GM18909 (cell line): ENCODE results near the gene NARS2.

Experiments
- ATAC-seq: cut with Tn5 transposase; IDR thresholded peaks from one replicate; pipeline ENCODE4 v1.9.1; 2021; ENCODE audit warnings: mild to moderate bottlenecking; ENCODE audit not compliant: unreplicated experiment, poor library complexity

The NARS2 gene

GRCh38 chr11:78451371-78452150 lies 123.1 kb downstream of the NARS2 start:
- ATAC-seq: no peak

- no peak for ATAC-seq
These were observed 123.8 kb downstream of the NARS2 start for GRCh38 chr11:78450866-78451265.

GRCh38 chr11:78449866-78450265 lies 124.8 kb downstream of the NARS2 start:
- ATAC-seq: no peak

GRCh38 chr11:78446210-78446609 lies 128.5 kb downstream of the NARS2 start:
- no peak for ATAC-seq

- ATAC-seq: no peak
These were observed 129.9 kb downstream of the NARS2 start for GRCh38 chr11:78444726-78445125.

GRCh38 chr11:78441956-78442355 lies 132.7 kb downstream of the NARS2 start:
- no peak for ATAC-seq

- peak; percentile 88 for ATAC-seq
These were observed 136.2 kb downstream of the NARS2 start for GRCh38 chr11:78438298-78438975.

- no peak for ATAC-seq
These were observed 141.7 kb downstream of the NARS2 start for GRCh38 chr11:78432956-78433355.

GRCh38 chr11:78432058-78432515 lies 142.6 kb downstream of the NARS2 start:
- ATAC-seq: no peak

GRCh38 chr11:78429660-78430059 lies 145.0 kb downstream of the NARS2 start:
- ATAC-seq: no peak

- no peak for ATAC-seq
These were observed 145.5 kb downstream of the NARS2 start for GRCh38 chr11:78429209-78429608.

- no peak for ATAC-seq
These were observed 145.9 kb downstream of the NARS2 start for GRCh38 chr11:78428773-78429172.

GRCh38 chr11:78428266-78428636 lies 146.4 kb downstream of the NARS2 start:
- no peak for ATAC-seq

GRCh38 chr11:78427615-78428265 lies 146.9 kb downstream of the NARS2 start:
- ATAC-seq: peak; percentile 40

- peak; percentile 32 for ATAC-seq
These were observed 147.8 kb downstream of the NARS2 start for GRCh38 chr11:78426845-78427244.

GRCh38 chr11:78425399-78426070 lies 149.1 kb downstream of the NARS2 start:
- ATAC-seq: no peak

- ATAC-seq: peak; percentile 36
These were observed 150.1 kb downstream of the NARS2 start for GRCh38 chr11:78424334-78425270.

GRCh38 chr11:78423241-78423640 lies 151.4 kb downstream of the NARS2 start:
- no peak for ATAC-seq

GRCh38 chr11:78420796-78421209 lies 153.9 kb downstream of the NARS2 start:
- ATAC-seq: no peak
